Thyroid gland (tissue), 4 donors: ENCODE data around the gene RPS4Y1.

Experiments used
- CTCF ChIP-seq, 6 experiments: fragments of 200-600 bp in 3 of 6; fragments of 450-650 bp in 3 of 6; sonication (generic) in 3 of 6; IDR thresholded peaks; one replicate each; pipeline ENCODE4 v1.5.1; 2016 to 2019; ENCODE audit warnings: antibody characterized with exemption in 6 of 6, mild to moderate bottlenecking in 2 of 6, inconsistent platforms in 1 of 6, moderate library complexity in 1 of 6
- POLR2A ChIP-seq, 2 donors: fragments of 450-650 bp; IDR thresholded peaks; one replicate each; pipeline ENCODE4 v1.6.1; 2017; ENCODE audit warnings: antibody characterized with exemption in 2 of 2, mild to moderate bottlenecking in 2 of 2, moderate library complexity in 1 of 2

GRCh38 chrY:2824471-2824870 lies 16.9 kb upstream of the RPS4Y1 start:
- TF ChIP-seq POLR2A (IDR thresholded peaks at IDR 0.05) (no peak), CTCF (IDR thresholded peaks at IDR 0.05) (no peak)
